ENCODE results near the gene BSN. TPM values are rescaled to one million over a fixed set of nuclear protein-coding genes. Genes with fewer than 3 reads are reported as not detected.

Gene BSN
- total RNA-seq, 2 experiments from 2014 or later, result 0.03 to 0.27 TPM

GRCh38 chr3:49716169-49716568, 161.9 kb downstream of the BSN start:
- TF ChIP-seq EZH2phosphoT487 (IDR thresholded peaks at IDR 0.05; ENCODE audit: borderline replicate concordance, low read depth, low read length) (no peak), CTCF (conservative IDR thresholded peaks at IDR 0.05; ENCODE audit: low read length) (no peak)
- POLR2A ChIA-PET, result no interaction called here
- CTCF ChIA-PET (ENCODE audit: unreplicated experiment), result no interaction called here

GRCh38 chr3:49716691-49717210, 162.5 kb downstream of the BSN start:
- ChIA-PET POLR2A (no interaction called here), CTCF (ENCODE audit: unreplicated experiment) (no interaction called here)
- BruUV-seq (replicated peaks), result no TSS peak
- H3K27ac ChIP-seq (ENCODE audit: low read depth, low read length, poor library complexity, severe bottlenecking), result no peak overlapping the region
- TF ChIP-seq EZH2phosphoT487 (IDR thresholded peaks at IDR 0.05; ENCODE audit: borderline replicate concordance, low read depth, low read length), result no peak
- no peak for TF ChIP-seq CTCF (conservative IDR thresholded peaks at IDR 0.05; ENCODE audit: low read length)
- H4K20me1 ChIP-seq (ENCODE audit: insufficient read depth, low read length), result no peaks in the 10 kb centered on the region
- no peak overlapping the region for H3K4me2 ChIP-seq (ENCODE audit: low read length)
- no peaks in the 10 kb centered on the region for H3K79me2 ChIP-seq (ENCODE audit: insufficient read depth, low read depth, low read length)
- no peak overlapping the region for H3K4me3 ChIP-seq (ENCODE audit: low read depth, low read length, poor library complexity, severe bottlenecking)
- no peaks in the 10 kb centered on the region for H3K9me2 ChIP-seq (ENCODE audit: insufficient read depth, low read length)
- peaks cover 43% of the 10 kb centered on the region for H3K36me3 ChIP-seq (ENCODE audit: insufficient read depth, low read length)
- no peak overlapping the region for H2AFZ ChIP-seq (ENCODE audit: low read length)
- H3K4me1 ChIP-seq (ENCODE audit: insufficient read depth, low read length, poor library complexity, severe bottlenecking), result peaks cover 5% of the 10 kb centered on the region
- H3K9me3 ChIP-seq (ENCODE audit: low read length), result no peaks in the 10 kb centered on the region
- intact Hi-C loops (cut with micrococcal nuclease; ENCODE audit: unreplicated experiment), result no loop called here
- no peak for DNase-seq (ENCODE audit: low spot score)

More at GRCh38 chr3:49716169-49716568, 161.9 kb downstream of the BSN start:
- no TSS peak for BruUV-seq (replicated peaks)
- H3K27ac ChIP-seq (ENCODE audit: low read depth, low read length, poor library complexity, severe bottlenecking), result no peak overlapping the region
- H3K9me3 ChIP-seq (ENCODE audit: low read length), result no peaks in the 10 kb centered on the region
- no peak overlapping the region for H3K4me2 ChIP-seq (ENCODE audit: low read length)
- no peak overlapping the region for H3K4me3 ChIP-seq (ENCODE audit: low read depth, low read length, poor library complexity, severe bottlenecking)
- peaks cover 38% of the 10 kb centered on the region for H3K36me3 ChIP-seq (ENCODE audit: insufficient read depth, low read length)
- H3K9me2 ChIP-seq (ENCODE audit: insufficient read depth, low read length), result no peaks in the 10 kb centered on the region
- intact Hi-C loops (cut with micrococcal nuclease; ENCODE audit: unreplicated experiment), result no loop called here
- DNase-seq (ENCODE audit: low spot score), result no peak
- peaks cover 5% of the 10 kb centered on the region for H3K4me1 ChIP-seq (ENCODE audit: insufficient read depth, low read length, poor library complexity, severe bottlenecking)
- no peaks in the 10 kb centered on the region for H3K79me2 ChIP-seq (ENCODE audit: insufficient read depth, low read depth, low read length)
- no peaks in the 10 kb centered on the region for H4K20me1 ChIP-seq (ENCODE audit: insufficient read depth, low read length)
- no peak overlapping the region for H2AFZ ChIP-seq (ENCODE audit: low read length)

GRCh38 chr3:49717211-49717958, 163.1 kb downstream of the BSN start:
- no TSS peak for BruUV-seq (replicated peaks)
- Histone ChIP-seq H3K4me2 (ENCODE audit: low read length) (no peak overlapping the region), H2AFZ (ENCODE audit: low read length) (no peak overlapping the region), H3K36me3 (ENCODE audit: insufficient read depth, low read length) (peaks cover 49% of the 10 kb centered on the region), H4K20me1 (ENCODE audit: insufficient read depth, low read length) (no peaks in the 10 kb centered on the region), H3K27ac (ENCODE audit: low read depth, low read length, poor library complexity, severe bottlenecking) (no peak overlapping the region), H3K79me2 (ENCODE audit: insufficient read depth, low read depth, low read length) (peaks cover under 1% of the 10 kb centered on the region; the same call in 1 of the 2 replicates), H3K4me3 (ENCODE audit: low read depth, low read length, poor library complexity, severe bottlenecking) (no peak overlapping the region), H3K9me2 (ENCODE audit: insufficient read depth, low read length) (no peaks in the 10 kb centered on the region), H3K4me1 (ENCODE audit: insufficient read depth, low read length, poor library complexity, severe bottlenecking) (peaks cover 5% of the 10 kb centered on the region), H3K9me3 (ENCODE audit: low read length) (no peaks in the 10 kb centered on the region)
- ChIA-PET CTCF (ENCODE audit: unreplicated experiment) (interaction anchor here (0.6 kb wide), 1 partner anchor 611 kb away, joined by 4 read pairs; no protein-coding TSS in a partner anchor), POLR2A (no interaction called here)
- TF ChIP-seq CTCF (conservative IDR thresholded peaks at IDR 0.05; ENCODE audit: low read length) (no peak), EZH2phosphoT487 (IDR thresholded peaks at IDR 0.05; ENCODE audit: borderline replicate concordance, low read depth, low read length) (no peak)
- intact Hi-C loops (cut with micrococcal nuclease; ENCODE audit: unreplicated experiment), result no loop called here
- DNase-seq (ENCODE audit: low spot score), result no peak

Data from OCI-LY7 (cell line).